Peyer's patch (tissue), 4 donors: ENCODE results near the gene SPRED2.

Experiments used
- CTCF ChIP-seq, 6 experiments: fragments of 450-650 bp in 4 of 6; fragments of 200-600 bp in 2 of 6; sonication (generic) in 1 of 6; IDR thresholded peaks; one replicate each; pipeline ENCODE4 v1.5.1; 2017 to 2019; ENCODE audit warnings: antibody characterized with exemption in 6 of 6, mild to moderate bottlenecking in 3 of 6, moderate library complexity in 1 of 6
- POLR2A ChIP-seq, 2 donors: fragments of 450-650 bp; IDR thresholded peaks; one replicate each; pipeline ENCODE4 v1.5.1; 2017; ENCODE audit warnings: antibody characterized with exemption in 2 of 2, mild to moderate bottlenecking in 2 of 2, moderate library complexity in 2 of 2

- TF ChIP-seq POLR2A (IDR thresholded peaks at IDR 0.05) = no peak
- TF ChIP-seq CTCF (IDR thresholded peaks at IDR 0.05) = no peak
Observed at GRCh38 chr2:65409045-65409444, 23.4 kb downstream of the SPRED2 start.
